Kidney (tissue), 14 donors: ENCODE data around the gene CCDC57. TPM values are rescaled to one million over a fixed set of nuclear protein-coding genes. Genes with fewer than 3 reads are reported as not detected.
"Not testable (repeated sequence)": the region's sequence is repeated elsewhere in the genome, so short reads cannot be mapped to it uniquely, and the experiment has no call there.

Experiments used
- DNase-seq, 5 donors: peaks; one replicate each; pipeline ENCODE4 v3.0.0-alpha.2; 2013 to 2020
- FAIRE-seq: peaks from 2 replicates; lab custom pipeline; 2012; peaks lifted over from hg19 to GRCh38; lab: Jason Lieb, UNC
- H3K27ac ChIP-seq, 2 donors: one replicate each; pipeline ENCODE4 v1.7.0; 2013; ENCODE audit warnings: low read depth in 2 of 2, low read length in 2 of 2, inconsistent platforms in 1 of 2
- H3K27me3 ChIP-seq: one replicate; pipeline ENCODE4 v1.7.1; 2013; ENCODE audit warnings: low read length, inconsistent platforms; ENCODE audit not compliant: control insufficient read depth, insufficient read depth
- H3K36me3 ChIP-seq, 3 donors: one replicate each; pipeline versions ENCODE4 v1.7.0 to v1.7.1; 2013; ENCODE audit warnings: low read length in 3 of 3, control low read depth in 1 of 3, inconsistent platforms in 1 of 3; ENCODE audit not compliant: insufficient read depth in 3 of 3, control insufficient read depth in 2 of 3
- H3K4me1 ChIP-seq, 3 donors: one replicate each; pipeline versions ENCODE4 v1.7.0 to v1.7.1; 2013; ENCODE audit warnings: low read length in 3 of 3, inconsistent platforms in 1 of 3, low read depth in 1 of 3; ENCODE audit not compliant: control insufficient read depth in 2 of 3, insufficient read depth in 2 of 3
- H3K4me3 ChIP-seq, 3 donors: one replicate each; pipeline versions ENCODE4 v1.7.0 to v1.8.1; 2013; ENCODE audit warnings: low read length in 3 of 3, control low read depth in 1 of 3, inconsistent platforms in 1 of 3
- H3K9ac ChIP-seq, 3 donors: one replicate each; pipeline versions ENCODE4 v1.7.0 to v1.7.1; 2013; ENCODE audit warnings: low read length in 3 of 3, control low read depth in 1 of 3, inconsistent platforms in 1 of 3
- H3K9me3 ChIP-seq, 3 donors: one replicate each; pipeline versions ENCODE4 v1.7.0 to v1.7.1; 2013; ENCODE audit warnings: low read length in 3 of 3, control low read depth in 1 of 3, inconsistent platforms in 1 of 3; ENCODE audit not compliant: control insufficient read depth in 2 of 3, insufficient read depth in 1 of 3
- intact Hi-C: fragments of 100-400 bp; cut with DNase I; formaldehyde crosslinking; loops from one replicate; pipeline ENCODE4 v1.11.1; 2022
- polyA plus RNA-seq: library from polyadenylated mRNA; stranded (reverse); fragments of 350-450 nt; fragmentation: Illumina TruSeq; extraction: RNeasy Lipid Tissue Mini Kit (QIAGEN cat#74804); gene quantifications from one replicate; pipeline ENCODE4 v1.2.3, GENCODE V29; 2014; ENCODE audit warnings: low read depth, low replicate concordance; ENCODE audit not compliant: insufficient read depth
- total RNA-seq: library from RNA; stranded (reverse); fragmentation: NEBNext Ultra II Directional; extraction: Animal tissue kit (Norgen Biotek cat#: 25700); gene quantifications from one replicate; pipeline ENCODE4 v1.2.1, GENCODE V29; 2021
- TF ChIP-seq, protein P1 (sequence below): IDR thresholded peaks from 3 replicates; pipeline ENCODE4 v1.5.1; 2012; ENCODE audit warnings: mild to moderate bottlenecking, moderate library complexity, borderline replicate concordance; ENCODE audit not compliant: insufficient read depth; ENCODE audit errors: extremely low read depth
- donor health status: control.
- donor health status: control.
- donor health status: control.
- donor health status: control.
- donor health status: control.
- donor health status: DM: yes; HTN: yes; CAD: no.
- donor health status: Normal renal cell carcinoma (clear cell type).

Gene CCDC57
- total and polyA plus RNA-seq, 2 donors from 2014 or later, result 46.7 to 79.4 TPM

DNA sequence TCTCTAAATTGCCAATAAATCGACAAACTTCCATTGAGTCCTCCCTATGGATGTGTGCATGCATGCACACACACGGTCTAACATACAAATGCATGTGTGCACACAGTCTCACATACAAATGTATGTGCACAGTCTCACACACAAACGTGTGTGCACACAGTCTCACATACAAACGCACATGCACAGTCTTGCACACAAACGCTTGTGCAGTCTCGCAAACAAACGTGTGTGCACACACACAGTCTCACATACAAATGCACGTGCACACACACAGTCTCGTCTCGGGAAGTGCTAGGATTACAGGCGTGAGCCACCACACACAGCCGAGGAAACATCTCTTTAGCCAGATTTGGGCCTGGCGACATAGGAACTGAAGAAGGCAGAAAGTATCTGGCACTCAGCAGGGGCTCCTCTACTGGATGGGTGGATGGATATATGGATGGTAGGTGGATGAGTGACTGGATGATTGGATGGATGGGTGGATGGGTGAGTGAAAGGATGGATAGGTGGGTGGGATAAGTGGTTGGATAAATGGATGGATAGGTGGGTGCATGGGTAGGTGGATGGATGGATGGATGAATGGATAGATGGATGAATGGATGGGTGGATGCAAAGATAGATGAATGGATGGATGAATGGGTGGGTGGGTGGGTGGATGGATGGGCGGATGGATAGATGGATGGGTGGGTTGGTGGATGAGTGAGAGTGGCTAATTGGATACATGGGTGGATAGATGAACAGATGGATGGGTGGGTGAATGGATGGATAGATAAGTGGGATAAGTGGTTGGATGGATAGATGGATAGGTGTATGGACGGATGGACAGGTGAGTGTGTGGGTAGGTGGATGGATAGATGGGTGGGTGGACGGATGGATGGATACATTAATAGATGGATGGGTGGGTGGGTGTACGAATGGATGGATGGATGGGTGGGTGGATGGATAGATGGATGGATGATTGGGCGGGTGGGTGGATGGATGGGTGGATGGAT lies 65.7 kb downstream of the CCDC57 start:
- intact Hi-C loops, result no loop called here
- TF ChIP-seq, protein P1, sequence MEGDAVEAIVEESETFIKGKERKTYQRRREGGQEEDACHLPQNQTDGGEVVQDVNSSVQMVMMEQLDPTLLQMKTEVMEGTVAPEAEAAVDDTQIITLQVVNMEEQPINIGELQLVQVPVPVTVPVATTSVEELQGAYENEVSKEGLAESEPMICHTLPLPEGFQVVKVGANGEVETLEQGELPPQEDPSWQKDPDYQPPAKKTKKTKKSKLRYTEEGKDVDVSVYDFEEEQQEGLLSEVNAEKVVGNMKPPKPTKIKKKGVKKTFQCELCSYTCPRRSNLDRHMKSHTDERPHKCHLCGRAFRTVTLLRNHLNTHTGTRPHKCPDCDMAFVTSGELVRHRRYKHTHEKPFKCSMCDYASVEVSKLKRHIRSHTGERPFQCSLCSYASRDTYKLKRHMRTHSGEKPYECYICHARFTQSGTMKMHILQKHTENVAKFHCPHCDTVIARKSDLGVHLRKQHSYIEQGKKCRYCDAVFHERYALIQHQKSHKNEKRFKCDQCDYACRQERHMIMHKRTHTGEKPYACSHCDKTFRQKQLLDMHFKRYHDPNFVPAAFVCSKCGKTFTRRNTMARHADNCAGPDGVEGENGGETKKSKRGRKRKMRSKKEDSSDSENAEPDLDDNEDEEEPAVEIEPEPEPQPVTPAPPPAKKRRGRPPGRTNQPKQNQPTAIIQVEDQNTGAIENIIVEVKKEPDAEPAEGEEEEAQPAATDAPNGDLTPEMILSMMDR, result no peak
- DNase-seq, result peak in 1 of 5 donors; percentile 7
- Histone ChIP-seq H3K4me3 (no peak overlapping the region), H3K9me3 (no peaks in the 10 kb centered on the region), H3K4me1 (no peaks in the 10 kb centered on the region), H3K27ac (no peak overlapping the region), H3K36me3 (peaks cover 0 to 2% (median 2%) of the 10 kb centered on the region in 3 donors), H3K27me3 (no peaks in the 10 kb centered on the region), H3K9ac (no peak overlapping the region)
- FAIRE-seq, result no peak

DNA sequence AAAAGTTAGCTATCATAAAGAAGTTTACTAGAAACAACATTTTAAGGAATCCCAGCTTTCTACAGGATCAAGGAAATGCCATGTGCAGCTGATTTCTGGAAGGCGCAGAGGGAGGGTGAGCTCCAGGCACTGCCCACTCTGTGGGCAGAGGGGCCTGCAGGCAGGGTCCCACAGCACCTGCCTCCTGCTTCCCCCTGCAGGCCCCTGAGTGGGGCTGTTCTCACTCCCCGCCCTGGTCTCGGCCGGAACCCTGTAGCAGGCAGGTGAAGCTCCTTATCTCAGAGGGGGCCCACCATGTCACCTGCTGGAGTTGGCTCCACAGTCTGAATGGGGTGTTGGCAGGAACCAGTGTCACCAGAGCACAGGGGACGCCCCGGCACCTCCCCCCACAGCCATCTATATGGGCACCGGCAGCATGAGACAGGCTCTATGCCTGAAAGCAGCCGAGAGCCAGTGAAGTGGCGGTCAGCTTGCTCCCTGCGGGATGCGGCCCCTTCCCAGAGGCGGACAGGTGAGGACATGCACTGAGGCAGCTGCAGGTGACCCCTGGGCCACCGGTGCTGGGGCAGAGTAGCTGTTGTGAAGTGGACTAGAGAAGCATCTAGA lies 67.0 kb downstream of the CCDC57 start:
- Histone ChIP-seq H3K9ac (no peak overlapping the region), H3K9me3 (no peaks in the 10 kb centered on the region), H3K36me3 (peaks cover 0 to 2% (median 2%) of the 10 kb centered on the region in 3 donors), H3K4me1 (no peaks in the 10 kb centered on the region), H3K27ac (no peak overlapping the region), H3K27me3 (no peaks in the 10 kb centered on the region), H3K4me3 (no peak overlapping the region)
- TF ChIP-seq, protein P1, result no peak
- FAIRE-seq, result no peak
- intact Hi-C loops, result no loop called here
- peak in 1 of 5 donors; percentile 56 for DNase-seq

DNA sequence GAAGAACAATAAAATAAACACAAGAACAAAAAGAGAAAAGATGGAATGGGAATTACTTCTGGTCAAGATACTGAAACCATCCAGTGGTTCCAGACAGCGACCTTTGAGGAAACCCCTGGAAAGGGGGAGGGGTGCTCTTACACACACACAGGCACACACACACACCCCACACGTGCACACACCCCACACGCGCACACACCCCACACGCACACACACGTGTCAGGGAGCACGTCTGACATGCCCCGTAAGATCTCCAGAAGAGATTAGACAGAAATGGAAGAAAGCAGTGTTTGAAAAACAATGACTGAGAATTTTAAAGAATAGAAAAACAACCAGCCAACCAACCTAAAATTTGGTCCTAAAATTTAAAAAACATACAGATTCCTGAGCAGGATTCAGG lies 69.3 kb downstream of the CCDC57 start:
- H3K27me3 ChIP-seq, result no peaks in the 10 kb centered on the region
- no peak overlapping the region for H3K4me3 ChIP-seq
- FAIRE-seq (no peak), DNase-seq (peak in 1 of 5 donors; percentile 32)
- TF ChIP-seq, protein P1, result no peak
- peaks cover 0 to 2% (median 0%) of the 10 kb centered on the region in 3 donors for H3K36me3 ChIP-seq
- no peak overlapping the region for H3K27ac ChIP-seq
- no peak overlapping the region for H3K9ac ChIP-seq
- no peaks in the 10 kb centered on the region for H3K9me3 ChIP-seq
- H3K4me1 ChIP-seq, result no peaks in the 10 kb centered on the region
- intact Hi-C loops, result no loop called here

DNA sequence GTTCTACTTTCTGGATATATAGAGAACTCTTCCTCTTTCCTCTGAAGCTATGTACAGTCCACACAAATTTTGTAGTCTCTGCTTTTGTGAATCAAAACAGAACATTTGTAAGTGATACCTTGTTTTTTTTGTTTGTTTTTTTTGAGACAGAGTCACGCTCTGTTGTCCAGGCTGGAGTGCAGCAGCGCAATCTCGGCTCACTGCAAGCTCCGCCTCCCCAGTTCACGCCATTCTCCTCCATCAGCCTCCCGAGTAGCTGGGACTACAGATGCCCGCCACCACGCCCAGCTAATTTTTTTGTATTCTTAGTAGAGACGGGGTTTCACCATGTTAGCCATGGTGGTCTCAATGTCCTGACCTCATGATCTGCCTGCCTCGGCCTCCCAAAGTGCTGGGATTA lies 72.7 kb downstream of the CCDC57 start:
- H3K9me3 ChIP-seq, H3K36me3 ChIP-seq, H3K4me1 ChIP-seq, H3K4me3 ChIP-seq, intact Hi-C loops, H3K9ac ChIP-seq, H3K27me3 ChIP-seq, FAIRE-seq, DNase-seq, H3K27ac ChIP-seq: not testable (repeated sequence)
